Heart left ventricle (tissue), 16 donors: Measurements from ENCODE around the gene DYNC1H1. TPM values are rescaled to one million over a fixed set of nuclear protein-coding genes. Genes with fewer than 3 reads are reported as not detected.
A peak's percentile ranks its signal among the peaks of the same experiment; 100 is the strongest.

ENCODE experiments used
- ATAC-seq, 4 donors: fragments of 200-7000 bp; cut with Tn5 transposase; one replicate each; pipeline ENCODE4 v1.9.1; 2020 to 2022; ENCODE audit warnings: moderate library complexity in 4 of 4, mild to moderate bottlenecking in 3 of 4, moderate number of reproducible peaks in 1 of 4
- DNase-seq, 5 donors: peaks; one replicate each; pipeline ENCODE4 v3.0.0-alpha.2; 2020
- H3K27ac ChIP-seq, 12 donors: fragments of 200-600 bp; sonication (generic) in 4 of 12; one replicate each; pipeline versions ENCODE4 v1.5.0 to v1.8.0; 2016 to 2022; ENCODE audit warnings: mild to moderate bottlenecking in 2 of 12
- H3K27me3 ChIP-seq, 9 donors: fragments of 200-600 bp; sonication (generic) in 2 of 9; one replicate each; pipeline versions ENCODE4 v1.5.1 to v1.8.0; 2016 to 2022; ENCODE audit warnings: mild to moderate bottlenecking in 3 of 9
- H3K36me3 ChIP-seq, 9 donors: fragments of 200-600 bp; sonication (generic) in 2 of 9; one replicate each; pipeline versions ENCODE4 v1.5.0 to v1.8.0; 2018 to 2022; ENCODE audit warnings: mild to moderate bottlenecking in 2 of 9
- H3K4me1 ChIP-seq, 12 donors: fragments of 200-600 bp; sonication (generic) in 4 of 12; one replicate each; pipeline versions ENCODE4 v1.5.0 to v1.8.0; 2016 to 2022; ENCODE audit warnings: mild to moderate bottlenecking in 3 of 12
- H3K4me3 ChIP-seq, 12 donors: fragments of 200-600 bp; sonication (generic) in 4 of 12; one replicate each; pipeline versions ENCODE4 v1.5.0 to v1.8.0; 2017 to 2022; ENCODE audit warnings: mild to moderate bottlenecking in 9 of 12, moderate library complexity in 4 of 12
- H3K9me3 ChIP-seq, 12 donors: fragments of 200-600 bp; sonication (generic) in 4 of 12; one replicate each; pipeline versions ENCODE4 v1.5.0 to v1.8.0; 2016 to 2022; ENCODE audit warnings: mild to moderate bottlenecking in 1 of 12
- POLR2A ChIP-seq, 2 donors: fragments of 450-650 bp; IDR thresholded peaks; one replicate each; pipeline ENCODE4 v1.6.1; 2017; ENCODE audit warnings: antibody characterized with exemption in 2 of 2, mild to moderate bottlenecking in 2 of 2, moderate library complexity in 2 of 2
- WGBS, 4 donors: extraction: QIAGEN DNeasy Blood & Tissue Kit in 2 of 4; methylation state at CpG; one replicate each; pipeline versions ENCODE4 v1.1.5 to v1.1.7; 2013 to 2018; 5-methylcytosine and 5-hydroxymethylcytosine counted together
- intact Hi-C, 10 donors: fragments of 100-400 bp; cut with DNase I; formaldehyde crosslinking; loops; one replicate each; pipeline versions ENCODE4 v1.11.1 to v1.14.2; 2022
- long read RNA-seq, 3 donors: library from polyadenylated mRNA; unstranded; transcript quantifications; one replicate each; pipeline ENCODE4 v2.0.0, GENCODE V29; 2020 to 2021
- polyA plus RNA-seq, 2 donors: library from polyadenylated mRNA; stranded (reverse); fragments of 200-250 nt; gene quantifications; one replicate each; pipeline ENCODE4 v1.2.3, GENCODE V29; 2013
- total RNA-seq, 9 donors: library from RNA; depleted of rRNA in 2 of 9; stranded (reverse); fragments of >200 nt in 2 of 9; fragmentation: NEBNext Ultra II Directional in 3 of 9; extraction: Animal tissue kit (Norgen Biotek cat#: 25700) in 3 of 9; gene quantifications; one replicate each; pipeline versions ENCODE4 v1.1.0 to v1.2.4, GENCODE V29; 2016 to 2023
- TF ChIP-seq, protein P1 (sequence below), 12 donors: fragments of 200-600 bp; sonication (generic) in 4 of 12; IDR thresholded peaks; one replicate each; pipeline versions ENCODE4 v1.5.0 to v1.8.0; 2018 to 2022; ENCODE audit warnings: antibody characterized with exemption in 12 of 12, mild to moderate bottlenecking in 5 of 12
- donor health status: ischemic (EF 13 %, LVEDD 7.1; RV severe dilation, severe dysfunction).
- donor health status: healthy with polysubstance abuse.
- donor health status: DM: no; HTN: yes; CAD: no.
- donor health status: DM: no; HTN: no; CAD: no.
- donor health status: ischemic (EF 25% LVEDD 6.9; RV normal size, moderate dysfunction).
- donor health status: ischemic (EF 25% LVEDD 5.7; RV mildly dilated, moderate dysfunction).
- donor health status: healthy.
- donor health status: DM: yes; HTN: yes; CAD: no.
- donor health status: ischemic (EF 35%, LVEDD 5.7; RV mildly dilated, moderate dysfunction).
- donor health status: nonischemic (EF 11% LVEDD 7.7; RV severe dilation, severe dysfunction).
- donor health status: DM: yes; HTN: yes; CAD: no.
- donor health status: PGD.
- donor health status: ischemic (EF 29% LVEDD 5.4; RV normal size, mild dysfunction).
- donor health status: nonischemic (EF 23%, LVEDD 6.1; RV moderate dilation, normal function).

Gene DYNC1H1
- total RNA-seq: 100 to 1,000 TPM; 291 to 942 (median 603) TPM
- 100 to 1,000 TPM; 164 to 259 TPM for polyA plus RNA-seq
- long read RNA-seq, donor 1, full-length matches to known transcripts: 1 of 208 reads
- long read RNA-seq, donor 1, partial matches to known transcripts: 196 of 208 reads
- long read RNA-seq, donor 1, other reads (novel, unspliced or antisense): 11 of 208 reads
- long read RNA-seq, donor 2, partial matches to known transcripts: 309 of 317 reads
- long read RNA-seq, donor 2, other reads (novel, unspliced or antisense): 7 of 317 reads
- long read RNA-seq, donor 3, partial matches to known transcripts: 140 of 151 reads
- long read RNA-seq, donor 3, other reads (novel, unspliced or antisense): 9 of 151 reads

DNA sequence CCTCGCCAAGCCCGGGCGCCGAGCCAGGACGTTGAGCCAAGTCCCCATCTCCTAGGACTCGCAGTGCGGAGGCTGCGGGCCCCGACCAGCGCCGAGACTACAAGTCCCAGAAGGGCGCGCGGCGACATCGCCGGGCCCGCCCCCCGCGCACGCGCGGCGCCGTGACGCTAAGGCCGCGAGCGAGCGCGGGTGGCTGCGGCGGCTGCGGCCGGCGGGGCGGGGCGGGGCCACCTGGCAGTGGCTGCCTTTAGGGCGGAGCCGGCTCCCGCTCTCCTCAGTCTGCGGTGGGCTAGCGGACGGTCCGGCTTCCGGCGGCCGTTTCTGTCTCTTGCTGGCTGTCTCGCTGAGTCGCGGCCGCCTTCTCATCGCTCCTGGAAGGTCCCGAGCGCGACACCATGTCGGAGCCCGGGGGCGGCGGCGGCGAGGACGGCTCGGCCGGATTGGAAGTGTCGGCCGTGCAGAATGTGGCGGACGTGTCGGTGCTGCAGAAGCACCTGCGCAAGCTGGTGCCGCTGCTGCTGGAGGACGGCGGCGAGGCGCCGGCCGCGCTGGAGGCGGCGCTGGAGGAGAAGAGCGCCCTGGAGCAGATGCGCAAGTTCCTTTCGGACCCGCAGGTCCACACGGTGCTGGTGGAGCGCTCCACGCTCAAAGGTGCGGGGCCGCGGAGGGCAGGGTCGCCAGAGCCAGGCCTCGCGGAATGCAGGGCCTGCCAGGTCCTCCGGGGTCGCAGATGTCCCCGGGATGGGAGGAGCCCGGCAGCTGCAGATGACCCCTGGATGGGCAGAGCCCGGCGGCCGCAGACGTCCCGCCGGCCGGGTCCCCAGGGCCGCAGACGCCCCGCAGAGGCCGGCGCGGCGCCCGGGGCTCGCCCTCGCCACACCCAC is at the start of gene DYNC1H1:
Gene DYNC1H1 (plus strand): TSS at position 277 of the 884 bp plus-strand sequence. CDS start 119 bp downstream, at position 396.
- Histone ChIP-seq H3K27ac (peak within 1 kb of the TSS; percentile 82 to 98 (median 96)), H3K9me3 (no peaks in the 10 kb centered on the region), H3K4me3 (peak within 1 kb of the TSS; percentile 76 to 100 (median 99)), H3K36me3 (peaks cover 0 to 14% (median 5%) of the 10 kb centered on the region in 9 donors), H3K27me3 (no peaks in the 10 kb centered on the region), H3K4me1 (peaks cover 0 to 59% (median 40%) of the 10 kb centered on the region in 12 donors)
- ATAC-seq (peak; percentile 85 to 93 (median 91)), DNase-seq (peak; percentile 93 to 97 (median 97))
- intact Hi-C loops: loop anchor here in 9 of 10 donors (1.0 to 10.0 kb wide), 9 partner anchors 16 to 353 kb away; partner anchors contain the start of genes ZNF839 (in 5 of the 9), HSP90AA1 (in 3 of the 9) and PPP2R5C (in 1 of the 9)
- TF ChIP-seq, protein P1, sequence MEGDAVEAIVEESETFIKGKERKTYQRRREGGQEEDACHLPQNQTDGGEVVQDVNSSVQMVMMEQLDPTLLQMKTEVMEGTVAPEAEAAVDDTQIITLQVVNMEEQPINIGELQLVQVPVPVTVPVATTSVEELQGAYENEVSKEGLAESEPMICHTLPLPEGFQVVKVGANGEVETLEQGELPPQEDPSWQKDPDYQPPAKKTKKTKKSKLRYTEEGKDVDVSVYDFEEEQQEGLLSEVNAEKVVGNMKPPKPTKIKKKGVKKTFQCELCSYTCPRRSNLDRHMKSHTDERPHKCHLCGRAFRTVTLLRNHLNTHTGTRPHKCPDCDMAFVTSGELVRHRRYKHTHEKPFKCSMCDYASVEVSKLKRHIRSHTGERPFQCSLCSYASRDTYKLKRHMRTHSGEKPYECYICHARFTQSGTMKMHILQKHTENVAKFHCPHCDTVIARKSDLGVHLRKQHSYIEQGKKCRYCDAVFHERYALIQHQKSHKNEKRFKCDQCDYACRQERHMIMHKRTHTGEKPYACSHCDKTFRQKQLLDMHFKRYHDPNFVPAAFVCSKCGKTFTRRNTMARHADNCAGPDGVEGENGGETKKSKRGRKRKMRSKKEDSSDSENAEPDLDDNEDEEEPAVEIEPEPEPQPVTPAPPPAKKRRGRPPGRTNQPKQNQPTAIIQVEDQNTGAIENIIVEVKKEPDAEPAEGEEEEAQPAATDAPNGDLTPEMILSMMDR (IDR thresholded peaks at IDR 0.05): no peak
- TF ChIP-seq POLR2A (IDR thresholded peaks at IDR 0.05): peak; percentile 99 to 100
- WGBS, 4 donors: 0 to 1% (median 0%) methylated on average over 48 to 115 of the region's 115 CpGs

GRCh38 chr14:101915871-101916815 is 48.2 kb upstream of the DYNC1H1 start:
- intact Hi-C loops: no loop called here
- peaks cover 0 to 6% (median 0%) of the 10 kb centered on the region in 12 donors for H3K4me1 ChIP-seq
- 89 to 91% (median 90%) methylated on average over 23 of the region's 23 CpGs for WGBS, 4 donors
- H3K4me3 ChIP-seq: no peak overlapping the region
- no peaks in the 10 kb centered on the region for H3K9me3 ChIP-seq
- no peak for DNase-seq
- peaks cover 0 to 79% (median 66%) of the 10 kb centered on the region in 9 donors for H3K36me3 ChIP-seq
- no peaks in the 10 kb centered on the region for H3K27me3 ChIP-seq
- ATAC-seq: peak in 3 of 4 donors; percentile 53 to 56 (median 54)
- peak overlapping the region in 2 of 12 donors; percentile 28 to 48 for H3K27ac ChIP-seq
- TF ChIP-seq, protein P1 (IDR thresholded peaks at IDR 0.05): no peak
- TF ChIP-seq POLR2A (IDR thresholded peaks at IDR 0.05): no peak

- ATAC-seq (peak in 3 of 4 donors; percentile 28 to 44 (median 31)), DNase-seq (no peak)
- H3K9me3 ChIP-seq: no peaks in the 10 kb centered on the region
- no peak overlapping the region for H3K4me3 ChIP-seq
- no peaks in the 10 kb centered on the region for H3K27me3 ChIP-seq
- H3K27ac ChIP-seq: peak overlapping the region in 3 of 12 donors; percentile 3 to 48 (median 28)
- TF ChIP-seq, protein P1 (IDR thresholded peaks at IDR 0.05): no peak
- TF ChIP-seq POLR2A (IDR thresholded peaks at IDR 0.05): no peak
- H3K4me1 ChIP-seq: peaks cover 0 to 6% (median 0%) of the 10 kb centered on the region in 12 donors
- peaks cover 0 to 79% (median 66%) of the 10 kb centered on the region in 9 donors for H3K36me3 ChIP-seq
- intact Hi-C loops: no loop called here
- 62 to 80% (median 78%) methylated on average over 15 to 18 of the region's 18 CpGs for WGBS, 4 donors
These were observed 47.5 kb upstream of the DYNC1H1 start for GRCh38 chr14:101916816-101917412.
